HG02885 (cell line): ENCODE measurements around the gene RASAL3.
A peak's percentile ranks its signal among the peaks of the same experiment; 100 is the strongest.
"Not testable (repeated sequence)": the region's sequence is repeated elsewhere in the genome, so short reads cannot be mapped to it uniquely, and the experiment has no call there.

Experiments used
- ATAC-seq: cut with Tn5 transposase; IDR thresholded peaks from one replicate; pipeline ENCODE4 v1.9.1; 2021; ENCODE audit warnings: mild to moderate bottlenecking; ENCODE audit not compliant: unreplicated experiment, poor library complexity

Gene RASAL3

GRCh38 chr19:15475169-15475568 is 10.8 kb upstream of the RASAL3 start:
- no peak for ATAC-seq

GRCh38 chr19:15473821-15474220 is 9.5 kb upstream of the RASAL3 start:
- not testable (repeated sequence) for ATAC-seq

- no peak for ATAC-seq
These were observed 7.3 kb upstream of the RASAL3 start for GRCh38 chr19:15471639-15472101.

- no peak for ATAC-seq
These were observed 5.4 kb upstream of the RASAL3 start for GRCh38 chr19:15469513-15470297.

GRCh38 chr19:15468675-15469512 is 4.5 kb upstream of the RASAL3 start:
- no peak for ATAC-seq

- ATAC-seq = no peak
These were observed 3.4 kb upstream of the RASAL3 start for GRCh38 chr19:15467734-15468214.

GRCh38 chr19:15466851-15467733 is 2.7 kb upstream of the RASAL3 start:
- no peak for ATAC-seq

- peak; percentile 56 for ATAC-seq
These were observed 428 bp downstream of the RASAL3 start for GRCh38 chr19:15463861-15464371.

GRCh38 chr19:15461694-15462093 is 2.6 kb downstream of the RASAL3 start:
- no peak for ATAC-seq

- no peak for ATAC-seq
These were observed 6.5 kb downstream of the RASAL3 start for GRCh38 chr19:15457701-15458484.

GRCh38 chr19:15456871-15457700 is 7.3 kb downstream of the RASAL3 start:
- ATAC-seq = no peak

GRCh38 chr19:15456441-15456840 is 7.9 kb downstream of the RASAL3 start:
- ATAC-seq = no peak

GRCh38 chr19:15455996-15456395 is 8.3 kb downstream of the RASAL3 start:
- ATAC-seq = no peak

- no peak for ATAC-seq
These were observed 10.2 kb downstream of the RASAL3 start for GRCh38 chr19:15453906-15454860.

- no peak for ATAC-seq
These were observed 11.2 kb downstream of the RASAL3 start for GRCh38 chr19:15453091-15453578.

GRCh38 chr19:15452111-15453047 is 12.0 kb downstream of the RASAL3 start:
- ATAC-seq = no peak
